Panc1 (cell line): Measurements from ENCODE around the gene PIGR. TPM values are rescaled to one million over a fixed set of nuclear protein-coding genes. Genes with fewer than 3 reads are reported as not detected.
"Not testable (repeated sequence)": the region's sequence is repeated elsewhere in the genome, so short reads cannot be mapped to it uniquely, and the experiment has no call there.

Experiments used
- ATAC-seq: fragments of 200-7000 bp; cut with Tn5 transposase; 2 replicates; pipeline ENCODE4 v1.9.1; 2020; ENCODE audit warnings: mild to moderate bottlenecking, moderate library complexity
- BruUV-seq: library from RNA; stranded (reverse); fragments of 400-500 nt; replicated peaks from 2 replicates; lab custom pipeline; 2021; lab: Mats Ljungman, UMichigan
- CTCF ChIA-PET: fragments of 300-600 bp; sonication (Branson Sonifier 250); formaldehyde crosslinking; loops from one replicate; lab custom pipeline; 2022; ENCODE audit warnings: antibody characterized with exemption; lab: Charles Lee
- POLR2A ChIA-PET: fragments of 300-600 bp; sonication (Branson Sonifier 250); formaldehyde crosslinking; loops from one replicate; lab custom pipeline; 2022; ENCODE audit warnings: antibody characterized with exemption; lab: Charles Lee
- DNase-seq: peaks from one replicate; pipeline ENCODE4 v3.0.0-alpha.2; 2010; ENCODE audit warnings: low read depth, low spot score
- H3K27ac ChIP-seq: 2 replicates; pipeline ENCODE4 v1.5.1; 2011; ENCODE audit warnings: mild to moderate bottlenecking, low read length, inconsistent platforms
- H3K27me3 ChIP-seq: fragments of 200-500 bp; sonication (Bioruptor generic); 2 replicates; pipeline ENCODE4 v1.6.0; 2014; ENCODE audit warnings: low read length, inconsistent platforms; ENCODE audit not compliant: control insufficient read depth, insufficient read depth
- H3K36me3 ChIP-seq: fragments of 200-500 bp; sonication (Bioruptor generic); 2 replicates; pipeline ENCODE4 v1.5.1; 2014; ENCODE audit warnings: inconsistent platforms, mild to moderate bottlenecking, low read length, moderate library complexity; ENCODE audit not compliant: control insufficient read depth, insufficient read depth
- H3K4me1 ChIP-seq: 2 replicates; pipeline ENCODE4 v1.5.1; 2011; ENCODE audit warnings: inconsistent platforms, mild to moderate bottlenecking, low read length, moderate library complexity; ENCODE audit not compliant: control insufficient read depth, insufficient read depth
- H3K4me3 ChIP-seq, 2 experiments: 2 replicates each; pipeline ENCODE4 v1.5.1; 2011 to 2012; ENCODE audit warnings: low read depth in 2 of 2, low read length in 2 of 2, mild to moderate bottlenecking in 2 of 2, inconsistent platforms in 1 of 2, moderate library complexity in 1 of 2
- H3K9me3 ChIP-seq: fragments of 200-500 bp; sonication (Bioruptor generic); 2 replicates; pipeline ENCODE4 v1.5.1; 2014; ENCODE audit warnings: low read depth, mild to moderate bottlenecking, inconsistent platforms, low read length, moderate library complexity; ENCODE audit not compliant: control insufficient read depth, insufficient read depth
- POLR2AphosphoS5 ChIP-seq: IDR thresholded peaks from 2 replicates; pipeline ENCODE4 v1.6.1; 2012; ENCODE audit warnings: mild to moderate bottlenecking, low read depth, low read length, moderate library complexity
- SIN3A ChIP-seq: IDR thresholded peaks from 2 replicates; pipeline ENCODE4 v1.6.1; 2012; ENCODE audit warnings: low read depth, mild to moderate bottlenecking, low read length, moderate library complexity, borderline replicate concordance; ENCODE audit not compliant: insufficient read depth
- in situ Hi-C: cut with HindIII; loops from 2 replicates; pipeline ENCODE4 v1.10.0; 2016; ENCODE audit warnings: low sequenced_read_pairs, low pct_unique_long_range_greater_than_20kb
- intact Hi-C: fragments of 100-400 bp; cut with micrococcal nuclease; formaldehyde crosslinking; loops from one replicate; pipeline ENCODE4 v1.10.0; 2022; ENCODE audit not compliant: unreplicated experiment
- total RNA-seq: library from RNA; stranded (reverse); gene quantifications from one replicate; pipeline ENCODE4 v1.2.1, GENCODE V29; 2021; ENCODE audit not compliant: unreplicated experiment
- TF ChIP-seq, protein P1 (sequence below), 2 experiments: IDR thresholded peaks; 2 replicates each; pipeline ENCODE4 v1.6.1; 2011 to 2012; ENCODE audit warnings: low read depth in 2 of 2, control low read depth in 1 of 2, low read length in 1 of 2, mild to moderate bottlenecking in 1 of 2, moderate library complexity in 1 of 2; ENCODE audit not compliant: insufficient read depth in 1 of 2
- TF ChIP-seq, protein P2 (sequence below): fragments of 450-650 bp; IDR thresholded peaks from 2 replicates; pipeline ENCODE4 v1.5.1; 2017; ENCODE audit warnings: mild to moderate bottlenecking

Gene PIGR
- total RNA-seq, 1 experiment from 2014 or later = 1.4 TPM

DNA sequence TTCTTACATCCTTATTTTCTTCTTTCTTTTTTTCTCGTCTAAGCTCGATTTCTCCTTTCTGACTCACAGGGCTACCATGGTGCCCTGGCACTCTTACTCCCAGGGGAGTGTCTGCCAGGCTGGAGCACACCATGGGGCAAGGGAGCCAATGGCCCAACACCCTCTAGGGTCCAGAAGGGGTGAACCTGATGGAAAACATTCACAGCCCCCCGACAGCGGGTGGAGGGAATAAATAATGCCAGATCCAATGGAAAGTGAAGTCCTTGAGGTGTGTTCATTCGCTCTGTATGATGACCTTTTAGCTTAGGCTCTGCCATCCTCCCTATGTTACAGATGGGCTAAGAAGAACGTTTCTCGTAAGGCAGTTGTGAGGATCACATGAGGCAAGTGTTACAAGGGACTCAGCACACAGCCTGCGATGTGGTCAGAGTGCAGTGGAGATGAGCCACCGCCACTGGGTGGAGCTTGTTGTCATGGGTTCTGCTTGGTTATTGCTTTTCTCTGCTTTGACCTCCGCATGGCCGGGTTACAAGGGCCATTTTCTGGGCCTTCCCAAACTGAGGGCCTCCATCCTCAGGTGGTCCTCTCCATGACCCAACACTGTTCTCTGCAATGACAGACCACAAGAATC lies 21.0 kb downstream of the PIGR start:
- peak; percentile 58 for ATAC-seq
- in situ Hi-C loops = no loop called here

DNA sequence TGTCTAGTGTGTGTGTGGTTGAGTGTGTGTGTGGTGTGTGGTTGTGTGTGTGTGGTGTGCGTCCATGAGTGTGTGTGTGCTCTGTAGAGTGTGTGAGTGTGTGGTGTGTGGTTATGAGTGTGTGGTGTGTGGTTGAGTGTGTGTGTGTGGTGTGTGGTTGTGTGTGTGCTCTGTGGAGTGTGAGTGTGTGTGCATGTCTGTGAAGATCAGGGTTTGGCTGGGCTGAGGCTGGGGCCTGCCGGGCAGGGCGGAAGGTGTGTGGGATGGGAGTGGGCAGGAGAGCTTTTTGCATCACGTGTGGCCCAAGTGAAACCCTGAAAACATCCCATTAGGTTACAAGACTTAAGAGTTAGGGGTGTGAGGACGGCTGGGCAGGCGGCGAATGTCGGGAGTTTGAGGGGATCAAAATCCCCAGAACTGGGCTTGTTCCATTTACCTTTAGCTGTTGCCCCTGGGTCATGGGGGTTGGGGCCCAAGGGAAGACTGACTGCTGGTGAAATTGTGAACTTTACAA lies 21.6 kb downstream of the PIGR start:
- Histone ChIP-seq H3K9me3 (no peaks in the 10 kb centered on the region), H3K27me3 (no peaks in the 10 kb centered on the region), H3K27ac (no peak overlapping the region), H3K4me3 (no peak overlapping the region), H3K36me3 (no peaks in the 10 kb centered on the region), H3K4me1 (no peaks in the 10 kb centered on the region)
- in situ Hi-C loops (no loop called here), intact Hi-C loops (no loop called here)
- ATAC-seq (0 out of 2 replicates have a peak, but pooled peaks have one; percentile 30), DNase-seq (no peak)
- TF ChIP-seq, protein P1, sequence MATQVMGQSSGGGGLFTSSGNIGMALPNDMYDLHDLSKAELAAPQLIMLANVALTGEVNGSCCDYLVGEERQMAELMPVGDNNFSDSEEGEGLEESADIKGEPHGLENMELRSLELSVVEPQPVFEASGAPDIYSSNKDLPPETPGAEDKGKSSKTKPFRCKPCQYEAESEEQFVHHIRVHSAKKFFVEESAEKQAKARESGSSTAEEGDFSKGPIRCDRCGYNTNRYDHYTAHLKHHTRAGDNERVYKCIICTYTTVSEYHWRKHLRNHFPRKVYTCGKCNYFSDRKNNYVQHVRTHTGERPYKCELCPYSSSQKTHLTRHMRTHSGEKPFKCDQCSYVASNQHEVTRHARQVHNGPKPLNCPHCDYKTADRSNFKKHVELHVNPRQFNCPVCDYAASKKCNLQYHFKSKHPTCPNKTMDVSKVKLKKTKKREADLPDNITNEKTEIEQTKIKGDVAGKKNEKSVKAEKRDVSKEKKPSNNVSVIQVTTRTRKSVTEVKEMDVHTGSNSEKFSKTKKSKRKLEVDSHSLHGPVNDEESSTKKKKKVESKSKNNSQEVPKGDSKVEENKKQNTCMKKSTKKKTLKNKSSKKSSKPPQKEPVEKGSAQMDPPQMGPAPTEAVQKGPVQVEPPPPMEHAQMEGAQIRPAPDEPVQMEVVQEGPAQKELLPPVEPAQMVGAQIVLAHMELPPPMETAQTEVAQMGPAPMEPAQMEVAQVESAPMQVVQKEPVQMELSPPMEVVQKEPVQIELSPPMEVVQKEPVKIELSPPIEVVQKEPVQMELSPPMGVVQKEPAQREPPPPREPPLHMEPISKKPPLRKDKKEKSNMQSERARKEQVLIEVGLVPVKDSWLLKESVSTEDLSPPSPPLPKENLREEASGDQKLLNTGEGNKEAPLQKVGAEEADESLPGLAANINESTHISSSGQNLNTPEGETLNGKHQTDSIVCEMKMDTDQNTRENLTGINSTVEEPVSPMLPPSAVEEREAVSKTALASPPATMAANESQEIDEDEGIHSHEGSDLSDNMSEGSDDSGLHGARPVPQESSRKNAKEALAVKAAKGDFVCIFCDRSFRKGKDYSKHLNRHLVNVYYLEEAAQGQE (IDR thresholded peaks at IDR 0.05; ENCODE audit: insufficient read depth in 1 of 2, low read depth in 2 of 2, low read length in 1 of 2) = no peak
- TF ChIP-seq, protein P2, sequence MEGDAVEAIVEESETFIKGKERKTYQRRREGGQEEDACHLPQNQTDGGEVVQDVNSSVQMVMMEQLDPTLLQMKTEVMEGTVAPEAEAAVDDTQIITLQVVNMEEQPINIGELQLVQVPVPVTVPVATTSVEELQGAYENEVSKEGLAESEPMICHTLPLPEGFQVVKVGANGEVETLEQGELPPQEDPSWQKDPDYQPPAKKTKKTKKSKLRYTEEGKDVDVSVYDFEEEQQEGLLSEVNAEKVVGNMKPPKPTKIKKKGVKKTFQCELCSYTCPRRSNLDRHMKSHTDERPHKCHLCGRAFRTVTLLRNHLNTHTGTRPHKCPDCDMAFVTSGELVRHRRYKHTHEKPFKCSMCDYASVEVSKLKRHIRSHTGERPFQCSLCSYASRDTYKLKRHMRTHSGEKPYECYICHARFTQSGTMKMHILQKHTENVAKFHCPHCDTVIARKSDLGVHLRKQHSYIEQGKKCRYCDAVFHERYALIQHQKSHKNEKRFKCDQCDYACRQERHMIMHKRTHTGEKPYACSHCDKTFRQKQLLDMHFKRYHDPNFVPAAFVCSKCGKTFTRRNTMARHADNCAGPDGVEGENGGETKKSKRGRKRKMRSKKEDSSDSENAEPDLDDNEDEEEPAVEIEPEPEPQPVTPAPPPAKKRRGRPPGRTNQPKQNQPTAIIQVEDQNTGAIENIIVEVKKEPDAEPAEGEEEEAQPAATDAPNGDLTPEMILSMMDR = no peak
- TF ChIP-seq POLR2AphosphoS5 (no peak), SIN3A (no peak)
- ChIA-PET POLR2A (no interaction called here), CTCF (interaction anchor here (0.6 to 1.1 kb wide), 2 partner anchors 12 to 209 kb away, joined by 3 to 4 read pairs; no protein-coding TSS in a partner anchor)
- BruUV-seq = no TSS peak

More for the DNA sequence above, 21.0 kb downstream of the PIGR start:
- Histone ChIP-seq H3K36me3 (no peaks in the 10 kb centered on the region), H3K4me3 (no peak overlapping the region), H3K9me3 (no peaks in the 10 kb centered on the region), H3K27me3 (no peaks in the 10 kb centered on the region), H3K4me1 (no peaks in the 10 kb centered on the region), H3K27ac (no peak overlapping the region)
- BruUV-seq = no TSS peak
- ChIA-PET POLR2A (no interaction called here), CTCF (interaction anchor here (0.6 to 1.1 kb wide), 2 partner anchors 13 to 210 kb away, joined by 3 to 4 read pairs; no protein-coding TSS in a partner anchor)
- intact Hi-C loops = no loop called here
- TF ChIP-seq POLR2AphosphoS5 = no peak
- DNase-seq = no peak

DNA sequence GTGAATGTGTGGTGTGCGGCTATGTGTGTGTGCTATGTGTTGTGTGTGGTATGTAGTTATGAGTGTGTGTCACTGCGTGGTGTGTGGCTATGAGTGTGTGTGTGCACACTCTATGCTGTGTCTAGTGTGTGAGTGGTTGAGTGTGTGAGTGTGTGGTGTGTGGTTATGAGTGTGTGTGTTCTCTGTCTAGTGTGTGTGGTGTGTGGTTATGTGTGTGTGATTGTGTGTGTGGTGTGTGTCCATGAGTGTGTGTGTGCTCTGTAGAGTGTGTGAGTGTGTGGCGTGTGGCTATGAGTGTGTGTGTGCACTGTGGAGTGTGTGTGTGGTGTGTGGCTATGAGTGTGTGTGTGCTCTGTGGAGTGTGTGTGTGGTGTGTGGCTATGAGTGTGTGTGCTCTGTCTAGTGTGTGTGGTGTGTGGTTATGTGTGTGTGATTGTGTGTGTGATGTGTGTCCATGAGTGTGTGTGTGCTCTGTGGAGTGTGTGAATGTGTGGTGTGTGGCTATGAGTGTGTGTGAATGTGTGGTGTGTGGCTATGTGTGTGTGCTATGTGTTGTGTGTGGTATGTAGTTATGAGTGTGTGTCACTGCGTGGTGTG lies 22.2 kb downstream of the PIGR start:
- H3K27me3 ChIP-seq, POLR2A ChIA-PET, H3K9me3 ChIP-seq, CTCF ChIA-PET, in situ Hi-C loops, DNase-seq, H3K4me3 ChIP-seq, H3K36me3 ChIP-seq, H3K4me1 ChIP-seq, H3K27ac ChIP-seq, BruUV-seq, ATAC-seq, intact Hi-C loops: not testable (repeated sequence)
